ENCODE measurements around the gene TRIM46.
A peak's percentile ranks its signal among the peaks of the same experiment; 100 is the strongest.
"Not testable (repeated sequence)": the region's sequence is repeated elsewhere in the genome, so short reads cannot be mapped to it uniquely, and the experiment has no call there.

Gene TRIM46

GRCh38 chr1:155226910-155227260, 53.2 kb downstream of the TRIM46 start:
- ATAC-seq (ENCODE audit: low read depth): peak; percentile 24; the same call in 2 of the 3 replicates
- peaks cover 19% of the 10 kb centered on the region for H3K4me1 ChIP-seq (ENCODE audit: insufficient read depth, poor library complexity, severe bottlenecking)
- TF ChIP-seq CTCF (IDR thresholded peaks at IDR 0.05; ENCODE audit: poor library complexity, severe bottlenecking): peak; percentile 52

GRCh38 chr1:155227261-155228095, 53.8 kb downstream of the TRIM46 start:
- H3K4me1 ChIP-seq (ENCODE audit: insufficient read depth, poor library complexity, severe bottlenecking): peaks cover 19% of the 10 kb centered on the region
- H3K27me3 ChIP-seq (ENCODE audit: insufficient read depth, poor library complexity, severe bottlenecking): no peaks in the 10 kb centered on the region
- peak; percentile 99 for DNase-seq (ENCODE audit: low spot score)
- peak overlapping the region; percentile 45 for H3K4me3 ChIP-seq (ENCODE audit: severe bottlenecking)
- no peaks in the 10 kb centered on the region for H3K9me3 ChIP-seq (ENCODE audit: severe bottlenecking)
- H3K36me3 ChIP-seq (ENCODE audit: low read depth): no peaks in the 10 kb centered on the region; the same call in 1 of the 2 replicates
- peak overlapping the region; percentile 73 for H3K27ac ChIP-seq (ENCODE audit: poor library complexity, severe bottlenecking)
- no peak for TF ChIP-seq CTCF (IDR thresholded peaks at IDR 0.05; ENCODE audit: poor library complexity, severe bottlenecking)
- ATAC-seq (ENCODE audit: low read depth): peak; percentile 96

More at GRCh38 chr1:155226910-155227260, 53.2 kb downstream of the TRIM46 start:
- Histone ChIP-seq H3K27ac (ENCODE audit: poor library complexity, severe bottlenecking) (peak overlapping the region; percentile 73), H3K4me3 (ENCODE audit: severe bottlenecking) (peak overlapping the region; percentile 45), H3K9me3 (ENCODE audit: severe bottlenecking) (no peaks in the 10 kb centered on the region), H3K36me3 (ENCODE audit: low read depth) (no peaks in the 10 kb centered on the region; the same call in 1 of the 2 replicates), H3K27me3 (ENCODE audit: insufficient read depth, poor library complexity, severe bottlenecking) (no peaks in the 10 kb centered on the region)
- DNase-seq (ENCODE audit: low spot score): no peak

GRCh38 chr1:155228096-155228427, 54.4 kb downstream of the TRIM46 start:
- Histone ChIP-seq H3K27me3 (ENCODE audit: insufficient read depth, poor library complexity, severe bottlenecking) (no peaks in the 10 kb centered on the region), H3K4me1 (ENCODE audit: insufficient read depth, poor library complexity, severe bottlenecking) (peaks cover 19% of the 10 kb centered on the region), H3K36me3 (ENCODE audit: low read depth) (no peaks in the 10 kb centered on the region; the same call in 1 of the 2 replicates), H3K9me3 (ENCODE audit: severe bottlenecking) (no peaks in the 10 kb centered on the region), H3K27ac (ENCODE audit: poor library complexity, severe bottlenecking) (peak overlapping the region; percentile 73), H3K4me3 (ENCODE audit: severe bottlenecking) (peak overlapping the region; percentile 45)
- TF ChIP-seq CTCF (IDR thresholded peaks at IDR 0.05; ENCODE audit: poor library complexity, severe bottlenecking): no peak
- ATAC-seq (ENCODE audit: low read depth) (no peak), DNase-seq (ENCODE audit: low spot score) (no peak)

GRCh38 chr1:155231302-155231701, 57.7 kb downstream of the TRIM46 start:
- H3K36me3 ChIP-seq (ENCODE audit: low read depth); H3K27me3 ChIP-seq (ENCODE audit: insufficient read depth, poor library complexity, severe bottlenecking); H3K4me3 ChIP-seq (ENCODE audit: severe bottlenecking); H3K9me3 ChIP-seq (ENCODE audit: severe bottlenecking); H3K4me1 ChIP-seq (ENCODE audit: insufficient read depth, poor library complexity, severe bottlenecking); ATAC-seq (ENCODE audit: low read depth); H3K27ac ChIP-seq (ENCODE audit: poor library complexity, severe bottlenecking); DNase-seq (ENCODE audit: low spot score): not testable (repeated sequence)

GRCh38 chr1:155232001-155232978, 58.6 kb downstream of the TRIM46 start:
- H3K4me1 ChIP-seq (ENCODE audit: insufficient read depth, poor library complexity, severe bottlenecking); H3K36me3 ChIP-seq (ENCODE audit: low read depth); DNase-seq (ENCODE audit: low spot score); H3K4me3 ChIP-seq (ENCODE audit: severe bottlenecking); H3K27me3 ChIP-seq (ENCODE audit: insufficient read depth, poor library complexity, severe bottlenecking); H3K9me3 ChIP-seq (ENCODE audit: severe bottlenecking); H3K27ac ChIP-seq (ENCODE audit: poor library complexity, severe bottlenecking); ATAC-seq (ENCODE audit: low read depth): not testable (repeated sequence)

GRCh38 chr1:155233502-155233901, 59.9 kb downstream of the TRIM46 start:
- H3K4me3 ChIP-seq (ENCODE audit: severe bottlenecking): not testable (repeated sequence)

More at GRCh38 chr1:155233502-155233901, 59.9 kb downstream of the TRIM46 start:
- not testable (repeated sequence) for H3K4me1 ChIP-seq (ENCODE audit: insufficient read depth, poor library complexity, severe bottlenecking); DNase-seq (ENCODE audit: low spot score); ATAC-seq (ENCODE audit: low read depth); H3K36me3 ChIP-seq (ENCODE audit: low read depth); H3K9me3 ChIP-seq (ENCODE audit: severe bottlenecking); H3K27ac ChIP-seq (ENCODE audit: poor library complexity, severe bottlenecking); H3K27me3 ChIP-seq (ENCODE audit: insufficient read depth, poor library complexity, severe bottlenecking)
